Gastroesophageal sphincter (tissue), 4 donors: Measurements from ENCODE around the gene DACT3. TPM values are rescaled to one million over a fixed set of nuclear protein-coding genes. Genes with fewer than 3 reads are reported as not detected.

Source experiments
- ATAC-seq: fragments of 150-250 bp; one replicate; pipeline ENCODE4 v1.9.1; 2016; ENCODE audit warnings: mild to moderate bottlenecking, moderate library complexity
- H3K27ac ChIP-seq, 4 donors: fragments of 200-600 bp; sonication (generic) in 3 of 4; 1 replicate in 3 of 4; 2 replicates in 1 of 4; pipeline ENCODE4 v1.5.1; 2016 to 2019
- H3K27me3 ChIP-seq: fragments of 200-600 bp; sonication (generic); one replicate; pipeline ENCODE4 v1.5.1; 2019
- H3K36me3 ChIP-seq, 2 donors: fragments of 200-600 bp; sonication (generic); one replicate each; pipeline ENCODE4 v1.5.1; 2019; ENCODE audit warnings: control low read depth in 1 of 2
- H3K4me1 ChIP-seq, 3 donors: fragments of 200-600 bp; sonication (generic); 1 replicate in 2 of 3; 2 replicates in 1 of 3; pipeline ENCODE4 v1.5.1; 2016 to 2019; ENCODE audit warnings: control low read depth in 2 of 3
- H3K4me3 ChIP-seq, 2 donors: fragments of 200-600 bp; sonication (generic); one replicate each; pipeline ENCODE4 v1.5.1; 2019; ENCODE audit warnings: mild to moderate bottlenecking in 1 of 2, moderate library complexity in 1 of 2
- H3K9me3 ChIP-seq, 3 donors: fragments of 200-600 bp; sonication (generic); one replicate each; pipeline ENCODE4 v1.5.1; 2017 to 2019; ENCODE audit warnings: control low read depth in 2 of 3
- CTCF ChIP-seq, 4 experiments: fragments of 200-600 bp in 2 of 4; fragments of 450-650 bp in 2 of 4; sonication (generic) in 1 of 4; IDR thresholded peaks; one replicate each; pipeline ENCODE4 v1.5.1; 2017 to 2019; ENCODE audit warnings: antibody characterized with exemption in 4 of 4, mild to moderate bottlenecking in 2 of 4, moderate library complexity in 2 of 4
- EP300 ChIP-seq: sonication (generic); formaldehyde crosslinking; IDR thresholded peaks from one replicate; pipeline ENCODE4 v1.6.1; 2017; ENCODE audit warnings: antibody characterized with exemption, mild to moderate bottlenecking
- POLR2A ChIP-seq, 2 donors: fragments of 450-650 bp; IDR thresholded peaks; one replicate each; pipeline ENCODE4 v1.6.1; 2017; ENCODE audit warnings: antibody characterized with exemption in 2 of 2, mild to moderate bottlenecking in 2 of 2, moderate library complexity in 1 of 2
- POLR2AphosphoS5 ChIP-seq: sonication (generic); formaldehyde crosslinking; IDR thresholded peaks from one replicate; pipeline ENCODE4 v1.6.1; 2017; ENCODE audit warnings: antibody characterized with exemption
- WGBS, 2 donors: methylation state at CpG; one replicate each; pipeline ENCODE4 v1.1.5; 2018; ENCODE audit warnings: low coverage in 1 of 2; 5-methylcytosine and 5-hydroxymethylcytosine counted together
- total RNA-seq, 4 donors: library from RNA; depleted of rRNA; stranded (reverse); fragments of >200 nt; gene quantifications; one replicate each; pipeline ENCODE4 v1.1.0, GENCODE V29; 2016

The DACT3 gene
- total RNA-seq, 4 donors from 2014 or later: 42.9 to 105 (median 53.1) TPM

- Histone ChIP-seq H3K36me3 (peaks cover 0 to 36% of the 10 kb centered on the region in 2 donors), H3K4me1 (peaks cover 0 to 72% (median 29%) of the 10 kb centered on the region in 3 donors), H3K9me3 (peaks cover 0 to 5% (median 0%) of the 10 kb centered on the region in 3 donors), H3K27me3 (no peaks in the 10 kb centered on the region), H3K4me3 (peak overlapping the region in 1 of 2 donors; percentile 98), H3K27ac (peak overlapping the region in 3 of 4 donors; percentile 92 to 98 (median 98))
- 49% methylated on average over 4 of the region's 9 CpGs; no CpG with 5 or more reads in 1 of the 2 donors for WGBS, 2 donors
- TF ChIP-seq EP300 (no peak), CTCF (IDR thresholded peaks at IDR 0.05) (no peak), POLR2AphosphoS5 (no peak), POLR2A (IDR thresholded peaks at IDR 0.05) (no peak)
- no peak for ATAC-seq
Observed at GRCh38 chr19:46603752-46604231, 57.2 kb downstream of the DACT3 start.

- Histone ChIP-seq H3K9me3 (peaks cover 0 to 11% (median 0%) of the 10 kb centered on the region in 3 donors), H3K36me3 (peaks cover 0 to 30% of the 10 kb centered on the region in 2 donors), H3K4me3 (peak overlapping the region in 1 of 2 donors; percentile 98), H3K27me3 (no peaks in the 10 kb centered on the region), H3K4me1 (peaks cover 0 to 72% (median 29%) of the 10 kb centered on the region in 3 donors), H3K27ac (peak overlapping the region in 3 of 4 donors; percentile 92 to 98 (median 98))
- no peak for TF ChIP-seq EP300
- WGBS, 2 donors: no CpG with 5 or more reads among the region's 2 CpGs
- no peak for ATAC-seq
Observed at GRCh38 chr19:46603195-46603637, 57.8 kb downstream of the DACT3 start.

GRCh38 chr19:46602392-46603194 is 58.4 kb downstream of the DACT3 start:
- peaks cover 0 to 67% (median 29%) of the 10 kb centered on the region in 3 donors for H3K4me1 ChIP-seq
- peaks cover 0 to 11% (median 0%) of the 10 kb centered on the region in 3 donors for H3K9me3 ChIP-seq
- TF ChIP-seq POLR2AphosphoS5 (no peak), POLR2A (IDR thresholded peaks at IDR 0.05) (no peak), EP300 (no peak), CTCF (IDR thresholded peaks at IDR 0.05) (no peak)
- 7 to 10% methylated on average over 2 to 9 of the region's 23 CpGs for WGBS, 2 donors
- no peak for ATAC-seq
- no peaks in the 10 kb centered on the region for H3K27me3 ChIP-seq
- peak overlapping the region in 3 of 4 donors; percentile 92 to 98 (median 98) for H3K27ac ChIP-seq
- H3K4me3 ChIP-seq: peak overlapping the region; percentile 95 to 98
- peaks cover 0 to 24% of the 10 kb centered on the region in 2 donors for H3K36me3 ChIP-seq

- WGBS, 2 donors: 0 to 2% methylated on average over 8 to 15 of the region's 51 CpGs
- H3K9me3 ChIP-seq: peaks cover 0 to 11% (median 0%) of the 10 kb centered on the region in 3 donors
- no peak for ATAC-seq
Observed at GRCh38 chr19:46601318-46602224, 59.4 kb downstream of the DACT3 start, which contains the start of gene CALM3. CALM3 (plus strand) TSS chr19:46601330; CDS start chr19:46601435, 105 bp downstream.

More at GRCh38 chr19:46601318-46602224, 59.4 kb downstream of the DACT3 start, which contains the start of gene CALM3:
- peak within 1 kb of the TSS; percentile 90 to 98 (median 95) for H3K27ac ChIP-seq
- H3K4me1 ChIP-seq: peaks cover 0 to 57% (median 29%) of the 10 kb centered on the region in 3 donors
- peaks cover 0 to 13% of the 10 kb centered on the region in 2 donors for H3K36me3 ChIP-seq
- H3K27me3 ChIP-seq: no peaks in the 10 kb centered on the region
- peak within 1 kb of the TSS; percentile 95 to 98 for H3K4me3 ChIP-seq
- TF ChIP-seq POLR2AphosphoS5 (peak; percentile 73), POLR2A (IDR thresholded peaks at IDR 0.05) (peak; percentile 93 to 96), CTCF (IDR thresholded peaks at IDR 0.05) (no peak)
